Measurements from ENCODE around the gene ARRB1.

ARRB1 gene

GRCh38 chr11:75223954-75224643, 127.4 kb downstream of the ARRB1 start:
- DNase-seq (ENCODE audit: low spot score), result no peak

GRCh38 chr11:75219869-75220268, 131.6 kb downstream of the ARRB1 start:
- no peak for DNase-seq (ENCODE audit: low spot score)

- DNase-seq (ENCODE audit: low spot score), result no peak
Observed at GRCh38 chr11:75214843-75215242, 136.6 kb downstream of the ARRB1 start.

- peak; percentile 15 for DNase-seq (ENCODE audit: low spot score)
Observed at GRCh38 chr11:75214411-75214821, 137.0 kb downstream of the ARRB1 start.

Measured in putamen (tissue), 1 donor.